A549 (cell line): ENCODE measurements around the gene TPSB2. TPM values are rescaled to one million over a fixed set of nuclear protein-coding genes. Genes with fewer than 3 reads are reported as not detected.

Experiments used
- ATAC-seq, 2 experiments: fragments of 200-7000 bp in 1 of 2; fragments of >200 bp in 1 of 2; cut with Nextera tagmentation in 1 of 2; cut with Tn5 transposase in 1 of 2; 3 replicates each; pipeline versions ENCODE4 v1.8.0 to v1.9.1; 2018 to 2020; ENCODE audit warnings: mild to moderate bottlenecking in 1 of 2, moderate library complexity in 1 of 2
- CTCF ChIA-PET: fragments of 300-600 bp; sonication (Branson Sonifier 250); formaldehyde crosslinking; extraction: SDS; loops from one replicate; lab custom pipeline; 2021; ENCODE audit warnings: antibody characterized with exemption, inconsistent platforms; lab: Yijun Ruan, JAX
- POLR2A ChIA-PET: fragments of 350-600 bp; formaldehyde crosslinking; extraction: SDS; loops from one replicate; lab custom pipeline; 2021; ENCODE audit warnings: antibody characterized with exemption, inconsistent platforms; lab: Yijun Ruan, JAX
- DNase-seq, 2 experiments: peaks; one replicate each; pipeline versions ENCODE4 v3.0.0 to v3.0.0-alpha.2; 2011 to 2016; ENCODE audit warnings: low read depth in 1 of 2, low spot score in 1 of 2
- FAIRE-seq: peaks from 2 replicates; lab custom pipeline; 2011; peaks lifted over from hg19 to GRCh38; lab: Jason Lieb, UNC
- H3K27ac ChIP-seq, 2 experiments: fragments of >200 bp; sonication (Bioruptor Twin); formaldehyde crosslinking; 3 replicates each; pipeline ENCODE4 v1.5.1; 2016 to 2017
- H3K4me1 ChIP-seq: fragments of >200 bp; sonication (Bioruptor Twin); formaldehyde crosslinking; 3 replicates; pipeline ENCODE4 v1.6.1; 2016
- H3K4me2 ChIP-seq: fragments of >200 bp; sonication (Bioruptor Twin); formaldehyde crosslinking; 3 replicates; pipeline ENCODE4 v1.6.1; 2016
- H3K4me3 ChIP-seq: fragments of >200 bp; sonication (Bioruptor Twin); formaldehyde crosslinking; 3 replicates; pipeline ENCODE4 v1.5.1; 2016
- H3K9me3 ChIP-seq: fragments of >200 bp; sonication (Bioruptor Twin); formaldehyde crosslinking; 3 replicates; pipeline ENCODE4 v1.6.1; 2016
- ATOH8 ChIP-seq: fragments of 250-450 bp; sonication (Bioruptor Pico); IDR thresholded peaks from 2 replicates; pipeline ENCODE4 v1.5.0; 2020; ENCODE audit warnings: low read depth, mild to moderate bottlenecking, moderate library complexity
- CBX2 ChIP-seq: fragments of 200-600 bp; sonication (generic); IDR thresholded peaks from 2 replicates; pipeline ENCODE4 v1.6.1; 2016; ENCODE audit warnings: low read depth, mild to moderate bottlenecking, borderline replicate concordance
- CHD4 ChIP-seq: fragments of 200-600 bp; sonication (generic); IDR thresholded peaks from 2 replicates; pipeline ENCODE4 v1.6.1; 2016; ENCODE audit warnings: antibody characterized with exemption, mild to moderate bottlenecking, borderline replicate concordance
- E2F6 ChIP-seq: IDR thresholded peaks from 2 replicates; pipeline ENCODE4 v1.6.1; 2012; ENCODE audit warnings: low read depth, borderline replicate concordance
- EHF ChIP-seq: fragments of 250-450 bp; sonication (Bioruptor Pico); IDR thresholded peaks from 2 replicates; pipeline ENCODE4 v1.5.0; 2020; ENCODE audit warnings: mild to moderate bottlenecking
- EP300 ChIP-seq, 2 experiments: fragments of >200 bp; sonication (Bioruptor Twin); formaldehyde crosslinking; IDR thresholded peaks; 2 replicates in 1 of 2; 3 replicates in 1 of 2; pipeline ENCODE4 v1.6.1; 2016 to 2017
- FOSB ChIP-seq: fragments of 250-450 bp; sonication (Bioruptor Pico); IDR thresholded peaks from 2 replicates; pipeline ENCODE4 v1.5.0; 2020; ENCODE audit warnings: mild to moderate bottlenecking, moderate library complexity
- HEYL ChIP-seq: fragments of 250-450 bp; sonication (Bioruptor Pico); IDR thresholded peaks from 2 replicates; pipeline ENCODE4 v1.8.0; 2021; ENCODE audit warnings: mild to moderate bottlenecking, moderate library complexity
- HOXB13 ChIP-seq: fragments of 250-450 bp; sonication (Bioruptor Pico); IDR thresholded peaks from 2 replicates; pipeline ENCODE4 v1.5.0; 2020; ENCODE audit warnings: low read depth, mild to moderate bottlenecking, moderate library complexity
- JUN ChIP-seq, 2 experiments: fragments of >200 bp; sonication (Bioruptor Twin); formaldehyde crosslinking; IDR thresholded peaks; 2 replicates in 1 of 2; 3 replicates in 1 of 2; pipeline ENCODE4 v1.6.1; 2016 to 2017
- JUNB ChIP-seq: fragments of >200 bp; sonication (Bioruptor Twin); formaldehyde crosslinking; IDR thresholded peaks from 2 replicates; pipeline ENCODE4 v1.6.1; 2016
- KDM5A ChIP-seq: fragments of 200-600 bp; sonication (generic); IDR thresholded peaks from 2 replicates; pipeline ENCODE4 v1.6.1; 2016; ENCODE audit warnings: antibody characterized with exemption, mild to moderate bottlenecking
- MAFK ChIP-seq: fragments of 450-650 bp; IDR thresholded peaks from 2 replicates; pipeline ENCODE4 v1.6.1; 2014; ENCODE audit not compliant: partially characterized antibody
- MAX ChIP-seq: IDR thresholded peaks from 2 replicates; pipeline ENCODE4 v1.6.1; 2012
- MAZ ChIP-seq: fragments of 150-350 bp; IDR thresholded peaks from 2 replicates; pipeline ENCODE4 v1.6.1; 2014; ENCODE audit warnings: antibody characterized with exemption, low read depth, low read length, borderline replicate concordance
- MYC ChIP-seq: IDR thresholded peaks from 2 replicates; pipeline ENCODE4 v1.6.1; 2012; ENCODE audit warnings: mild to moderate bottlenecking, inconsistent platforms, low read length, improper control_type of control experiment, borderline replicate concordance
- NFE2L2 ChIP-seq: fragments of 150-350 bp; conservative IDR thresholded peaks from 2 replicates; pipeline ENCODE4 v1.6.1; 2014; ENCODE audit warnings: low read length
- NR3C1 ChIP-seq: fragments of >200 bp; sonication (Bioruptor Twin); formaldehyde crosslinking; IDR thresholded peaks from 3 replicates; pipeline ENCODE4 v1.6.1; 2017
- PBX3 ChIP-seq: IDR thresholded peaks from 2 replicates; pipeline ENCODE4 v1.6.1; 2012
- RAD21 ChIP-seq, 2 experiments: fragments of >200 bp in 1 of 2; sonication (Bioruptor Twin) in 1 of 2; formaldehyde crosslinking in 1 of 2; IDR thresholded peaks in 1 of 2; conservative IDR thresholded peaks in 1 of 2; 2 replicates in 1 of 2; 3 replicates in 1 of 2; pipeline ENCODE4 v1.6.1; 2012 to 2018; ENCODE audit warnings: inconsistent platforms in 1 of 2
- RCOR1 ChIP-seq: fragments of 150-350 bp; IDR thresholded peaks from 2 replicates; pipeline ENCODE4 v1.6.1; 2014; ENCODE audit warnings: antibody characterized with exemption, low read length, low read depth
- TP53 ChIP-seq: fragments of 250-450 bp; sonication (Bioruptor Pico); IDR thresholded peaks from 2 replicates; pipeline ENCODE4 v1.5.0; 2021; ENCODE audit warnings: mild to moderate bottlenecking, moderate library complexity
- ZC3H11A ChIP-seq: fragments of 450-650 bp; IDR thresholded peaks from 2 replicates; pipeline ENCODE4 v1.6.1; 2014; ENCODE audit warnings: antibody characterized with exemption, mild to moderate bottlenecking
- WGBS: methylation state at CpG from one replicate; pipeline ENCODE4 v1.1.6; 2017; ENCODE audit errors: missing lambda C conversion rate; 5-methylcytosine and 5-hydroxymethylcytosine counted together
- polyA plus RNA-seq, 4 experiments: library from polyadenylated mRNA; depleted of rRNA in 3 of 4; stranded (reverse); fragments of >200 nt; fragmentation: RNase III in 1 of 4; extraction: RNeasy Plus Mini Kit Qiagen cat#74134 plus additional on column Dnase treatment in 1 of 4; gene quantifications; 2 replicates in 3 of 4; 3 replicates in 1 of 4; pipeline ENCODE4 v1.2.3, GENCODE V29; 2011 to 2017

TPSB2 gene
- polyA plus RNA-seq, 2 of the 4 experiments (the other 2 are of a cell fraction): not detected

- TF ChIP-seq RAD21 (conservative IDR thresholded peaks at IDR 0.05 in 1 of 2, IDR thresholded peaks at IDR 0.05 in 1 of 2) (no peak), RCOR1 (no peak), NR3C1 (no peak), CHD4 (no peak), HOXB13 (CRISPR knock-in tag) (no peak), HEYL (CRISPR knock-in tag) (no peak), MYC (no peak), EHF (CRISPR knock-in tag) (no peak)
Observed at GRCh38 chr16:1197237-1197866, 32.6 kb downstream of the TPSB2 start (continued).

GRCh38 chr16:1196494-1196893 lies 33.5 kb downstream of the TPSB2 start:
- peaks cover 27% of the 10 kb centered on the region for H3K4me1 ChIP-seq

GRCh38 chr16:1195393-1195666 lies 34.7 kb downstream of the TPSB2 start:
- no peak for TF ChIP-seq JUN (IDR thresholded peaks at IDR 0.05)
- no peak for TF ChIP-seq JUNB
- Histone ChIP-seq H3K4me1 (peaks cover 27% of the 10 kb centered on the region), H3K4me2 (no peak overlapping the region), H3K9me3 (no peaks in the 10 kb centered on the region), H3K27ac (no peak overlapping the region), H3K4me3 (no peak overlapping the region)
- DNase-seq (no peak), FAIRE-seq (no peak), ATAC-seq (no peak)
- CTCF ChIA-PET: interaction anchor here (1.6 to 5.8 kb wide), 5 partner anchors 8 to 46 kb away, joined by 3 to 53 read pairs (median 13); no protein-coding TSS in a partner anchor
- POLR2A ChIA-PET: no interaction called here
- WGBS: 92% methylated on average over 14 of the region's 14 CpGs

More at GRCh38 chr16:1196494-1196893, 33.5 kb downstream of the TPSB2 start:
- Histone ChIP-seq H3K4me3 (no peak overlapping the region), H3K4me2 (no peak overlapping the region), H3K9me3 (no peaks in the 10 kb centered on the region), H3K27ac (no peak overlapping the region)
- POLR2A ChIA-PET: no interaction called here
- ATAC-seq (no peak), FAIRE-seq (no peak), DNase-seq (no peak)
- CTCF ChIA-PET: interaction anchor here (0.9 to 5.8 kb wide), 6 partner anchors 8 to 138 kb away, joined by 3 to 53 read pairs (median 3); no protein-coding TSS in a partner anchor
- 86% methylated on average over 11 of the region's 11 CpGs for WGBS
- TF ChIP-seq FOSB (CRISPR knock-in tag): no peak
- no peak for TF ChIP-seq ATOH8 (CRISPR knock-in tag)
- no peak for TF ChIP-seq CBX2
- TF ChIP-seq EP300 (IDR thresholded peaks at IDR 0.05): no peak
- no peak for TF ChIP-seq PBX3
- no peak for TF ChIP-seq MAX
- no peak for TF ChIP-seq NFE2L2
- TF ChIP-seq KDM5A: no peak
- TF ChIP-seq MAZ: no peak
- no peak for TF ChIP-seq E2F6
- no peak for TF ChIP-seq NR3C1
- TF ChIP-seq MAFK: no peak
- no peak for TF ChIP-seq ZC3H11A
- no peak for TF ChIP-seq TP53 (CRISPR knock-in tag)
